ENCODE data around the gene AOPEP. TPM values are rescaled to one million over a fixed set of nuclear protein-coding genes. Genes with fewer than 3 reads are reported as not detected.

AOPEP gene
- total RNA-seq, 1 donor from 2014 or later, result 175 TPM

DNA sequence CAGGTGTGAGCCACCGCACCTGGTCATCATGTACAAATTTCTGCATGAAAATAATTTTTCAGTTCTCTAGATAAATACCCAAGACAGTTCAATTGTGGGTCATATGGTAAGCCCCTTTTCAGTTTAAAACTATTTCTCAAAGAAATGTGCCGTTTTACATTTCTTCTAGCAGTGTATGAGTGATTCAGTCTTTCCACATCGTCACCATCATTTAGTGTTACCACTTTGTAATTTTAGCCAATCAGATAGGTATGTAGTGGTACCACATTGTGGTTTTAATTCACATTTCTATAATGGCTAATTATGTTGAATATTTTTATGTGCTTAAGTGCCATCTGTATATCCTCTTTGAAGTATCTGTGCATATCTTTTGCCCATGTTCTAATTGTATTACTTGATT lies 163.1 kb downstream of the AOPEP start:
- Histone ChIP-seq H3K4me1 (peaks cover 13% of the 10 kb centered on the region), H3K27me3 (ENCODE audit: low read depth) (no peaks in the 10 kb centered on the region), H3K36me3 (no peaks in the 10 kb centered on the region), H3K27ac (replicated peaks) (no peak overlapping the region), H3K9me3 (replicated peaks) (peaks cover 15% of the 10 kb centered on the region), H3K4me3 (no peak overlapping the region)
- intact Hi-C loops (cut with micrococcal nuclease), result no loop called here
- TF ChIP-seq, protein P1, sequence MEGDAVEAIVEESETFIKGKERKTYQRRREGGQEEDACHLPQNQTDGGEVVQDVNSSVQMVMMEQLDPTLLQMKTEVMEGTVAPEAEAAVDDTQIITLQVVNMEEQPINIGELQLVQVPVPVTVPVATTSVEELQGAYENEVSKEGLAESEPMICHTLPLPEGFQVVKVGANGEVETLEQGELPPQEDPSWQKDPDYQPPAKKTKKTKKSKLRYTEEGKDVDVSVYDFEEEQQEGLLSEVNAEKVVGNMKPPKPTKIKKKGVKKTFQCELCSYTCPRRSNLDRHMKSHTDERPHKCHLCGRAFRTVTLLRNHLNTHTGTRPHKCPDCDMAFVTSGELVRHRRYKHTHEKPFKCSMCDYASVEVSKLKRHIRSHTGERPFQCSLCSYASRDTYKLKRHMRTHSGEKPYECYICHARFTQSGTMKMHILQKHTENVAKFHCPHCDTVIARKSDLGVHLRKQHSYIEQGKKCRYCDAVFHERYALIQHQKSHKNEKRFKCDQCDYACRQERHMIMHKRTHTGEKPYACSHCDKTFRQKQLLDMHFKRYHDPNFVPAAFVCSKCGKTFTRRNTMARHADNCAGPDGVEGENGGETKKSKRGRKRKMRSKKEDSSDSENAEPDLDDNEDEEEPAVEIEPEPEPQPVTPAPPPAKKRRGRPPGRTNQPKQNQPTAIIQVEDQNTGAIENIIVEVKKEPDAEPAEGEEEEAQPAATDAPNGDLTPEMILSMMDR (IDR thresholded peaks at IDR 0.05; ENCODE audit: borderline replicate concordance), result no peak
- DNase-seq, result no peak

DNA sequence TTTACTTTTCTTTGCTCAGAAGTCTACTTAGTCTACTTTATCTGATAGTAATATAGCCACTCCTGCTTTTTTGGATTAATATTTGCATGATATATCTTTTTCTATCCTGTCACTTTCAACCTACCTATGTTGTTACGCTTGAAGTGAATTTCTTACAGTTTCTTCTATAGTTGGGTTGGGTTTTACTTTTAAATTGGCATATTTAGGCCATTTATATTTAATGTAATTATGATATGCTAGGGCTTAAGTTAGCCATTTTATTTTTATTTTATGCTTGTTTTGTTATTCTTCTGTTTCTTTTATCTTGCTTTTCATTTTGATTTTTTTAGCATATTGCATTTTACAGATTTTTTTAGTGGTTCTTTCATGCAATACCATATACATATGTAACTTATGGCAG lies 164.7 kb downstream of the AOPEP start:
- H3K27ac ChIP-seq (replicated peaks), result no peak overlapping the region
- TF ChIP-seq, protein P1 (IDR thresholded peaks at IDR 0.05; ENCODE audit: borderline replicate concordance), result no peak
- H3K36me3 ChIP-seq, result no peaks in the 10 kb centered on the region
- DNase-seq, result no peak
- no peaks in the 10 kb centered on the region for H3K4me1 ChIP-seq
- peaks cover 15% of the 10 kb centered on the region for H3K9me3 ChIP-seq (replicated peaks)
- intact Hi-C loops (cut with micrococcal nuclease), result no loop called here
- H3K27me3 ChIP-seq (ENCODE audit: low read depth), result no peaks in the 10 kb centered on the region
- no peak overlapping the region for H3K4me3 ChIP-seq

DNA sequence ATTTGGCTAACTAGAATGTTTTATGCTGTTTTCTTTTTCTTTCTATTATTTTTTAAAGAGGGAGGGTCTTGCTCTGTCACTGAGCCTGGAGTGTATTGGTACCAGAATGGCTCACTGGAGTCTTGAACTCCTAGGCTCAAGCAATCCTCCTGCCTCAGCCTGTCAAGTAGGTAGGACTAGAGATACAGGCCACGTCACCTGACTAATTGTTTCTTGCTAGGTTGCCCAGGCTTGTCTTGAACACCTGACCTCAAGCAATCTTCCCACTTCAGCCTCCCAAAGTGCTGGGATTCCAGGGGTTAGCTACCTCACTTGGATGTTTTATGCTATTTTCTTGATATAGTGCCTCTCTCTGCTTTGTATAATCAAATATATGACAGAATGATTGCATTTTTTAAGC lies 166.2 kb downstream of the AOPEP start:
- Histone ChIP-seq H3K27me3 (ENCODE audit: low read depth) (no peaks in the 10 kb centered on the region), H3K4me1 (no peaks in the 10 kb centered on the region), H3K4me3 (no peak overlapping the region), H3K9me3 (replicated peaks) (peaks cover 15% of the 10 kb centered on the region), H3K27ac (replicated peaks) (no peak overlapping the region), H3K36me3 (no peaks in the 10 kb centered on the region)
- intact Hi-C loops (cut with micrococcal nuclease), result no loop called here
- TF ChIP-seq, protein P1 (IDR thresholded peaks at IDR 0.05; ENCODE audit: borderline replicate concordance), result no peak
- DNase-seq, result no peak

DNA sequence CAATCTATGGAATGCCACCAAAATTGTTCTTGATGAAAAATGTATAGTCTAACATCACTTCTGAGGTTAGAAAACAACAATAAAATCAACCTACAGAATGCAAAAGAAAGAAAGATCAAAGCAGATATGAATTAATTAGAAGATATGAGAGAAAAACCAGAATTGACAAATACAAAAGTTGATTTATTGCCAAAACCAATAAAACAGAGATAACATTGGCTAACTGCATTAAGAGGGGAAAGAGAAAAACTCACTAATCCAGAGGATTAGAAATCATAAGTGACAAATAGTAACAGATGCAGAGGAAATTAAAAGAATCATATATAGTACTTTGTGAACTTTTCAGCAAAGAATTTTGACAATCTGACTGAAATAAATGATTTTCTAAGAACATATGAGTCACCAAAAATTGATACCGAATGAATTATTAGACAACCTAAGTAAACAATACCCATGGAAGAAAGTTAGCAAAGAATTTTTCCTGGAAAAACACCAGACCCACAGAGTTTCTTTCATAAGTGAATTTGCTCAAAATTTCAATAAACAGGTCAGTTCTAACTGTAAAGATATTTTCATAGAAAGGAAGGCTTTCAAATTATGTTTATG lies 167.7 kb downstream of the AOPEP start:
- Histone ChIP-seq H3K36me3 (no peaks in the 10 kb centered on the region), H3K27ac (replicated peaks) (no peak overlapping the region), H3K9me3 (replicated peaks) (peaks cover 15% of the 10 kb centered on the region), H3K27me3 (ENCODE audit: low read depth) (no peaks in the 10 kb centered on the region), H3K4me3 (no peak overlapping the region), H3K4me1 (no peaks in the 10 kb centered on the region)
- TF ChIP-seq, protein P1 (IDR thresholded peaks at IDR 0.05; ENCODE audit: borderline replicate concordance), result no peak
- intact Hi-C loops (cut with micrococcal nuclease), result no loop called here
- DNase-seq, result no peak

DNA sequence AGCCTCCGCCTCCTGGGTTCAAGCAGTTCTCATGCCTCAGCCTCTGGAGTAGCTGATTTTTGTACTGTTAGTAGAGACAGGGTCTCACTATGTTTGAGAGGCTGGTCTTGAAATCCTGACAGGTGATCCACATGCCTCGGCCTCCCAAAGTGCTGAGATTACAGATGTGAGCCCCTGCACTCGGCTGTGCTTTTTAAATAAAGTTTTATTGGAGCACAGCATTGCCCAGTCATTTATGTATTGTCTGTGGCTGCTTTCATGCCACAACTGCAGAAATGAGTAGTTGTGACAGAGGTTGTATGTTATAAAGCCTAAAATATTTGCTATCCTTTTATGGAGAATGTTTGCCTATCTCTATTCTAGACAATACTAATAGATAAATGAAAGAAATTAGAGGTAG lies 169.2 kb downstream of the AOPEP start:
- Histone ChIP-seq H3K27ac (replicated peaks) (no peak overlapping the region), H3K27me3 (ENCODE audit: low read depth) (no peaks in the 10 kb centered on the region), H3K4me1 (peaks cover 10% of the 10 kb centered on the region), H3K9me3 (replicated peaks) (peaks cover 11% of the 10 kb centered on the region), H3K4me3 (no peak overlapping the region), H3K36me3 (no peaks in the 10 kb centered on the region)
- TF ChIP-seq, protein P1 (IDR thresholded peaks at IDR 0.05; ENCODE audit: borderline replicate concordance), result no peak
- intact Hi-C loops (cut with micrococcal nuclease), result no loop called here
- DNase-seq, result no peak
